ENCODE results near the gene NFX1.

NFX1 gene

DNA sequence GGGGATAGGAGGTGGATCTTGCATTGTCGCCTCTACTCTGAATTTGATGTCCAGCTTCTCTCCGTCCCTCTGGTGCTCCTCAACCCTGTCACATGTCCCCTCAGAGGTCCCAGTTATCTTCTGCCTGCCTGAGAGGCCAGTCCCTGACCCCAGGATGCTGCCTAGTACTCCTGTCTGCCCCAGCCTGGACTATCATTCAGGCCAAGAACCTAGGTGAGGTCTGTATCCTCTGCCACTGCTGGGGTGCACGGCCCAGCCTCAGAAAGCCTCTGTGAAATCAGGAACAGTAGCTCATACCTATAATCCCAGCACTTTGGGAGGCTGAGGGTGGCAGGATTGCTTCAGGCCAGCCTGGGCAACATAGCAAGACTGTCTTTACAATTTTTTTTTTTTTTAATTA lies 41.7 kb upstream of the NFX1 start:
- no peaks in the 10 kb centered on the region for H3K27me3 ChIP-seq (ENCODE audit: low read length)
- H3K9me2 ChIP-seq (replicated peaks; ENCODE audit: insufficient read depth, low read length) = no peaks in the 10 kb centered on the region
- TF ChIP-seq EZH2phosphoT487 (conservative IDR thresholded peaks at IDR 0.05; ENCODE audit: low read length) = no peak
- TF ChIP-seq, protein P1, sequence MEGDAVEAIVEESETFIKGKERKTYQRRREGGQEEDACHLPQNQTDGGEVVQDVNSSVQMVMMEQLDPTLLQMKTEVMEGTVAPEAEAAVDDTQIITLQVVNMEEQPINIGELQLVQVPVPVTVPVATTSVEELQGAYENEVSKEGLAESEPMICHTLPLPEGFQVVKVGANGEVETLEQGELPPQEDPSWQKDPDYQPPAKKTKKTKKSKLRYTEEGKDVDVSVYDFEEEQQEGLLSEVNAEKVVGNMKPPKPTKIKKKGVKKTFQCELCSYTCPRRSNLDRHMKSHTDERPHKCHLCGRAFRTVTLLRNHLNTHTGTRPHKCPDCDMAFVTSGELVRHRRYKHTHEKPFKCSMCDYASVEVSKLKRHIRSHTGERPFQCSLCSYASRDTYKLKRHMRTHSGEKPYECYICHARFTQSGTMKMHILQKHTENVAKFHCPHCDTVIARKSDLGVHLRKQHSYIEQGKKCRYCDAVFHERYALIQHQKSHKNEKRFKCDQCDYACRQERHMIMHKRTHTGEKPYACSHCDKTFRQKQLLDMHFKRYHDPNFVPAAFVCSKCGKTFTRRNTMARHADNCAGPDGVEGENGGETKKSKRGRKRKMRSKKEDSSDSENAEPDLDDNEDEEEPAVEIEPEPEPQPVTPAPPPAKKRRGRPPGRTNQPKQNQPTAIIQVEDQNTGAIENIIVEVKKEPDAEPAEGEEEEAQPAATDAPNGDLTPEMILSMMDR (IDR thresholded peaks at IDR 0.05; ENCODE audit: insufficient read depth, low read length, poor library complexity, severe bottlenecking) = no peak
- H3K79me2 ChIP-seq (ENCODE audit: insufficient read depth, low read length) = no peaks in the 10 kb centered on the region
- H3K4me2 ChIP-seq (ENCODE audit: low read depth, low read length, poor library complexity, severe bottlenecking) = no peak overlapping the region
- H3K27ac ChIP-seq (ENCODE audit: low read depth, low read length) = no peak overlapping the region
- H4K20me1 ChIP-seq (ENCODE audit: low read depth, low read length) = no peaks in the 10 kb centered on the region
- H3K36me3 ChIP-seq (ENCODE audit: low read length) = 0 out of 2 replicates have a peak, but pooled peaks cover 7% of the 10 kb centered on the region
- no peaks in the 10 kb centered on the region for H3K9me3 ChIP-seq (ENCODE audit: insufficient read depth, low read length)
- H3K9ac ChIP-seq (ENCODE audit: low read length) = no peak overlapping the region
- H2AFZ ChIP-seq (ENCODE audit: low read depth, low read length, severe bottlenecking) = no peak overlapping the region
- no peak overlapping the region for H3K4me3 ChIP-seq (ENCODE audit: insufficient read depth, low read length, poor library complexity, severe bottlenecking)
- peaks cover 7% of the 10 kb centered on the region; the same call in 1 of the 2 replicates for H3F3A ChIP-seq (ENCODE audit: insufficient read depth)

DNA sequence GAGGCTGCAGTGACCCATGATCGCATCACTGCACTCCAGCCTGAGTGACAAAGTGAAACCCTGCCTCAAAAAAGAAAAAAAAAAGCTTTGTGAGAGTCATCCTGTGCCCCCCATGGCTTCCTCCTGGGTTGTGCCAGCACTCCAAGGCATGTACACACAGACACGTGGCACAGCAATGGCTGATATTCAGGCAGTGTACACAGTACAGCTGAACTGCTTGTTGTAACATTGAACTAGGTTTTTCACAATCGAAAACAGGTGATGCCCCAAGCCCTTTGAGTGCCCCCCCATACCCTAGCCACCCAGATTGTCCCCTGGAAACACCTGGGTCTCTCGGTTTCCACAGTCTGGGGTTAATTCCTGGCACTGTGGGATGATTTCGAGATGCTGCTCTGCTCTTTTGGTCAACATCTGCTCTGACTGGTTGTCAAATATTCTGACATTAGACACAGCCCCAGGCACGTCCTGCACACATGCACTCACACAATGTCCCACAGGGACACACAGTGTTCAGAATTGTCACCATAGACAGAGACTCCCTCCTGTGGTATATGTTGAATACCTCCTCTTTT lies 41.1 kb upstream of the NFX1 start:
- TF ChIP-seq EZH2phosphoT487 (conservative IDR thresholded peaks at IDR 0.05; ENCODE audit: low read length) = no peak
- TF ChIP-seq, protein P1 (IDR thresholded peaks at IDR 0.05; ENCODE audit: insufficient read depth, low read length, poor library complexity, severe bottlenecking) = no peak
- no peak overlapping the region for H3K27ac ChIP-seq (ENCODE audit: low read depth, low read length)
- no peak overlapping the region for H3K4me3 ChIP-seq (ENCODE audit: insufficient read depth, low read length, poor library complexity, severe bottlenecking)
- no peak overlapping the region for H2AFZ ChIP-seq (ENCODE audit: low read depth, low read length, severe bottlenecking)
- H3K9me2 ChIP-seq (replicated peaks; ENCODE audit: insufficient read depth, low read length) = no peaks in the 10 kb centered on the region
- no peak overlapping the region for H3K4me2 ChIP-seq (ENCODE audit: low read depth, low read length, poor library complexity, severe bottlenecking)
- no peaks in the 10 kb centered on the region for H3K9me3 ChIP-seq (ENCODE audit: insufficient read depth, low read length)
- H3K36me3 ChIP-seq (ENCODE audit: low read length) = 0 out of 2 replicates have a peak, but pooled peaks cover 7% of the 10 kb centered on the region
- H3K27me3 ChIP-seq (ENCODE audit: low read length) = no peaks in the 10 kb centered on the region
- H4K20me1 ChIP-seq (ENCODE audit: low read depth, low read length) = no peaks in the 10 kb centered on the region
- no peak overlapping the region for H3K9ac ChIP-seq (ENCODE audit: low read length)
- no peaks in the 10 kb centered on the region for H3K79me2 ChIP-seq (ENCODE audit: insufficient read depth, low read length)
- peaks cover 7% of the 10 kb centered on the region; the same call in 1 of the 2 replicates for H3F3A ChIP-seq (ENCODE audit: insufficient read depth)

DNA sequence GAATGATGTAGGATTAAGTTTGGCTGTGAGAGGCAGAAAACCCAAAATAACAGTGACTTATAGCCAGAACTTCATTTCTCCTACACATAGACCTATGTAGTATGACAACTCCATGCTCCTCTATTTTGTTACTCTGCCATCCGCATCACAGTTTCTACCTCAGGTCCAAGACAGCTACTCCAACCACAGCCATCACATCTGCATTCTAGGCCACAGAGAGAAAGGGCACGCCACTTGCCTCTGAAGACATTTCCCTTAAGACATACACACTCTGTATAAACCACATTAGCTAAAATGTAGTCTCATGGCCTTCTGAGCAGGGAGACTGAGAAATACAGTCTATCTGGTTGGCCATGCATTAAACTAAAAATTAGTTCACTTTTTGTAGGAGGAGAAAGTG lies 40.3 kb upstream of the NFX1 start:
- Histone ChIP-seq H3K4me2 (ENCODE audit: low read depth, low read length, poor library complexity, severe bottlenecking) (no peak overlapping the region), H4K20me1 (ENCODE audit: low read depth, low read length) (no peaks in the 10 kb centered on the region), H3K9ac (ENCODE audit: low read length) (no peak overlapping the region), H3K4me3 (ENCODE audit: insufficient read depth, low read length, poor library complexity, severe bottlenecking) (no peak overlapping the region), H3F3A (ENCODE audit: insufficient read depth) (peaks cover 7% of the 10 kb centered on the region; the same call in 1 of the 2 replicates), H3K79me2 (ENCODE audit: insufficient read depth, low read length) (no peaks in the 10 kb centered on the region), H3K36me3 (ENCODE audit: low read length) (0 out of 2 replicates have a peak, but pooled peaks cover 12% of the 10 kb centered on the region), H3K9me3 (ENCODE audit: insufficient read depth, low read length) (no peaks in the 10 kb centered on the region), H3K9me2 (replicated peaks; ENCODE audit: insufficient read depth, low read length) (no peaks in the 10 kb centered on the region), H3K27ac (ENCODE audit: low read depth, low read length) (no peak overlapping the region), H2AFZ (ENCODE audit: low read depth, low read length, severe bottlenecking) (no peak overlapping the region), H3K27me3 (ENCODE audit: low read length) (no peaks in the 10 kb centered on the region)
- TF ChIP-seq, protein P1 (IDR thresholded peaks at IDR 0.05; ENCODE audit: insufficient read depth, low read length, poor library complexity, severe bottlenecking) = no peak
- TF ChIP-seq EZH2phosphoT487 (conservative IDR thresholded peaks at IDR 0.05; ENCODE audit: low read length) = no peak

Measured in SU-DHL-6 (cell line).